ENCODE results near the gene TET2.

- no peak for TF ChIP-seq CTCF (IDR thresholded peaks at IDR 0.05)
- TF ChIP-seq POLR2A (IDR thresholded peaks at IDR 0.05), result no peak
Observed at GRCh38 chr4:105276361-105277104, 129.9 kb downstream of the TET2 start.
